Astrocyte (in vitro differentiated cells and primary cell): ENCODE measurements around the gene MRTFB. TPM values are rescaled to one million over a fixed set of nuclear protein-coding genes. Genes with fewer than 3 reads are reported as not detected.

Experiments used
- DNase-seq: peaks from one replicate; pipeline ENCODE4 v3.0.0-alpha.2; 2010; ENCODE audit warnings: low read depth
- FAIRE-seq: peaks from 2 replicates; lab custom pipeline; 2011; peaks lifted over from hg19 to GRCh38; lab: Jason Lieb, UNC
- H2AFZ ChIP-seq: 2 replicates; pipeline ENCODE4 v1.6.0; 2012; ENCODE audit warnings: low read depth, low read length, inconsistent platforms
- H3K27ac ChIP-seq: 2 replicates; pipeline ENCODE4 v1.5.1; 2011; ENCODE audit warnings: low read depth, low read length, inconsistent platforms
- H3K27me3 ChIP-seq: 2 replicates; pipeline ENCODE4 v1.6.0; 2011; ENCODE audit warnings: low read length, inconsistent platforms; ENCODE audit not compliant: insufficient read depth
- H3K36me3 ChIP-seq: 2 replicates; pipeline ENCODE4 v1.5.1; 2011; ENCODE audit warnings: low read length, inconsistent platforms; ENCODE audit not compliant: insufficient read depth
- H3K4me1 ChIP-seq: 2 replicates; pipeline ENCODE4 v1.5.1; 2011; ENCODE audit warnings: low read length, inconsistent platforms; ENCODE audit not compliant: insufficient read depth
- H3K4me2 ChIP-seq: 2 replicates; pipeline ENCODE4 v1.6.0; 2012; ENCODE audit warnings: low read length, inconsistent platforms
- H3K4me3 ChIP-seq: 2 replicates; pipeline ENCODE4 v1.5.1; 2011; ENCODE audit warnings: low read depth, mild to moderate bottlenecking, low read length, inconsistent platforms; ENCODE audit not compliant: insufficient read depth
- H3K79me2 ChIP-seq: 2 replicates; pipeline ENCODE4 v1.6.0; 2012; ENCODE audit warnings: mild to moderate bottlenecking, low read length, inconsistent platforms; ENCODE audit not compliant: insufficient read depth
- H3K9ac ChIP-seq: 2 replicates; pipeline ENCODE4 v1.6.0; 2012; ENCODE audit warnings: mild to moderate bottlenecking, low read length, inconsistent platforms
- H3K9me3 ChIP-seq: 2 replicates; pipeline ENCODE4 v1.5.1; 2012; ENCODE audit warnings: low read depth, mild to moderate bottlenecking, low read length, inconsistent platforms; ENCODE audit not compliant: insufficient read depth
- H4K20me1 ChIP-seq: 2 replicates; pipeline ENCODE4 v1.6.0; 2012; ENCODE audit warnings: low read length, inconsistent platforms; ENCODE audit not compliant: insufficient read depth
- H3K27ac Mint-ChIP-seq: one replicate; pipeline ENCODE4 v1.8.0; 2021; ENCODE audit warnings: mild to moderate bottlenecking, mixed read lengths; ENCODE audit not compliant: unreplicated experiment
- H3K27me3 Mint-ChIP-seq: one replicate; pipeline ENCODE4 v1.8.0; 2021; ENCODE audit warnings: low read depth, mixed read lengths; ENCODE audit not compliant: unreplicated experiment
- H3K36me3 Mint-ChIP-seq: one replicate; pipeline ENCODE4 v1.8.0; 2021; ENCODE audit warnings: low read depth, mixed read lengths; ENCODE audit not compliant: unreplicated experiment
- H3K4me1 Mint-ChIP-seq: one replicate; pipeline ENCODE4 v1.8.0; 2021; ENCODE audit warnings: low read depth, mixed read lengths; ENCODE audit not compliant: unreplicated experiment
- H3K4me3 Mint-ChIP-seq: one replicate; pipeline ENCODE4 v1.8.0; 2021; ENCODE audit warnings: mild to moderate bottlenecking, moderate library complexity, mixed read lengths; ENCODE audit not compliant: unreplicated experiment
- H3K9me3 Mint-ChIP-seq: one replicate; pipeline ENCODE4 v1.8.0; 2021; ENCODE audit warnings: mild to moderate bottlenecking, mixed read lengths; ENCODE audit not compliant: unreplicated experiment
- CTCF ChIP-seq: IDR thresholded peaks from 2 replicates; pipeline ENCODE4 v1.5.1; 2011; ENCODE audit warnings: low read depth, mild to moderate bottlenecking, inconsistent platforms, low read length, moderate library complexity; ENCODE audit not compliant: insufficient read depth
- EZH2 ChIP-seq: IDR thresholded peaks from 2 replicates; pipeline ENCODE4 v1.6.1; 2012; ENCODE audit warnings: mild to moderate bottlenecking, low read length, inconsistent platforms; ENCODE audit not compliant: insufficient read depth
- total RNA-seq: library from RNA; stranded (reverse); gene quantifications from 2 replicates; pipeline ENCODE4 v1.2.1, GENCODE V29; 2021

The MRTFB gene
- total RNA-seq, 1 donor from 2014 or later = 32.5 TPM

DNA sequence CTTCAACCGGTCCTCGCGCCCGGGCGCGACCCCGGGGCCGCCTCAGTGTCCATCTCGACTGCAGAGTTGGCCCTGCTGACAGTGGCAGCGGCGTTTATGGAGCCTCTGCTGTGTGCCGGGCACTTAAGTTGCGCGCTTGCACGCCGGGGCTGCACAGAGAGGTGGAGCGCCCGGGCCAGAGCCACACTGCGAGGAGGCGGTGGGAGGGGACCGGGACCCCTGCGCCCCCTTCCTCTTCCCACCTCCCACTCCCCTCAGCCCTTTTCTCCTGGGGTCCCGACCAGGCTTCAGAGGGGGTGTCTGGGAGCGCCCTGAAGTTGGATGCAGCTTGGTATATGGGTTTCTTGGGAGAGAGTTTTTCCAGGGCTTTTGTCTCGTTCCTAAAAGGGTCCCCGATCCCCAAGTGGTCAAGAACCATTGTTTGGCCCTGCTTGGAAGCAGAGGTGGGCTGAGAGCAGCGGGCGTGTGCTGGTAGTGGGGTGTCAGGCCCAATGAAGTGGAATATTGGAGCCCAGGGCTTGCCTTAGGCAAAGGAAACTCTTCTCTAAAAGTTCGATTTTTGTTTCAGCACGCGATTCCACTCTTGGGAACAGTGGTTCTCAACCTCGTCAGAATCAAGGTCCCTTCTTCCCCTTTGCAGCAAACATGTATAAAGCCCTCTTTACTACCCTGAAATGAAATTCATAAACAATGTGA lies 605 bp downstream of the MRTFB start:
- Mint-ChIP-seq H3K9me3 (no peaks in the 10 kb centered on the region), H3K27ac (no peak overlapping the region), H3K27me3 (no peaks in the 10 kb centered on the region), H3K36me3 (no peaks in the 10 kb centered on the region), H3K4me3 (peak overlapping the region; percentile 96), H3K4me1 (no peaks in the 10 kb centered on the region)
- DNase-seq (no peak), FAIRE-seq (no peak)
- TF ChIP-seq EZH2 = no peak
- no peak for TF ChIP-seq CTCF
- peak overlapping the region; percentile 95 for H3K9ac ChIP-seq
- H3K27me3 ChIP-seq = no peaks in the 10 kb centered on the region
- peak overlapping the region; percentile 99 for H3K4me2 ChIP-seq
- peak overlapping the region; percentile 74 for H3K27ac ChIP-seq
- H3K4me3 ChIP-seq = peak overlapping the region; percentile 89
- H2AFZ ChIP-seq = peak overlapping the region; percentile 100
- H4K20me1 ChIP-seq = no peaks in the 10 kb centered on the region
- no peaks in the 10 kb centered on the region for H3K9me3 ChIP-seq
- no peaks in the 10 kb centered on the region for H3K36me3 ChIP-seq
- H3K4me1 ChIP-seq = peaks cover 8% of the 10 kb centered on the region
- peaks cover 37% of the 10 kb centered on the region for H3K79me2 ChIP-seq

- H3K4me1 Mint-ChIP-seq = no peaks in the 10 kb centered on the region
- H4K20me1 ChIP-seq = no peaks in the 10 kb centered on the region
- no peaks in the 10 kb centered on the region for H3K27me3 ChIP-seq
- peaks cover 8% of the 10 kb centered on the region for H3K4me1 ChIP-seq
- no peak for TF ChIP-seq CTCF
- no peak for TF ChIP-seq EZH2
- peak overlapping the region; percentile 95 for H3K9ac ChIP-seq
- no peak for DNase-seq
- no peaks in the 10 kb centered on the region for H3K36me3 ChIP-seq
- H3K27ac ChIP-seq = no peak overlapping the region
- H3K9me3 Mint-ChIP-seq = no peaks in the 10 kb centered on the region
- peaks cover 37% of the 10 kb centered on the region for H3K79me2 ChIP-seq
- no peak overlapping the region for H3K27ac Mint-ChIP-seq
- H3K4me2 ChIP-seq = peak overlapping the region; percentile 99
- H3K9me3 ChIP-seq = no peaks in the 10 kb centered on the region
- no peaks in the 10 kb centered on the region for H3K27me3 Mint-ChIP-seq
- H3K4me3 Mint-ChIP-seq = peak overlapping the region; percentile 96
- no peak for FAIRE-seq
- no peaks in the 10 kb centered on the region for H3K36me3 Mint-ChIP-seq
- peak overlapping the region; percentile 89 for H3K4me3 ChIP-seq
- peak overlapping the region; percentile 100 for H2AFZ ChIP-seq
Measured at GRCh38 chr16:14072360-14072759, 1.2 kb downstream of the MRTFB start.

DNA sequence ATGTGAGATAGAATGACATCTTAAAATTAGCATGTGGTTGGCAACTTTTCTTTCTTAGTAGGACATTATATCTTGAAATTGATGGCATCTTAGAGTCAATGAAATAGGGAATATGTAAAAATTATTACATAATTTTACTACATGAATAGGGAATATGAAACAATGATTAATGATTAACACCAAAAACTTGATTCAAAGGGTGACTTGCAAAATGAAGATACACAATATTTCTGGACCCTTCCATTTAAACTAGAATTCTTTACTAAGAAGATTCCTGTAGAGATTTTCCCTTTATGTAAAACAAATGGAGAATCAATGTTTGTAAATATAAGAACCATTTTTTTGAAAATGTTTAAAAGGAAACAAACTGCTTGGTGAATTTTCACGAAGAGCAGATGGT lies 3.4 kb downstream of the MRTFB start:
- no peak overlapping the region for H3K27ac ChIP-seq
- H3K27me3 Mint-ChIP-seq = no peaks in the 10 kb centered on the region

More for the DNA sequence above, 3.4 kb downstream of the MRTFB start:
- H3K27ac Mint-ChIP-seq = no peak overlapping the region
- H3K4me2 ChIP-seq = no peak overlapping the region
- H3K9ac ChIP-seq = no peak overlapping the region
- no peaks in the 10 kb centered on the region for H3K36me3 ChIP-seq
- no peaks in the 10 kb centered on the region for H3K9me3 Mint-ChIP-seq
- DNase-seq = no peak
- no peaks in the 10 kb centered on the region for H3K27me3 ChIP-seq
- H2AFZ ChIP-seq = no peak overlapping the region
- no peaks in the 10 kb centered on the region for H3K4me1 Mint-ChIP-seq
- H3K36me3 Mint-ChIP-seq = no peaks in the 10 kb centered on the region
- H3K4me1 ChIP-seq = peaks cover 8% of the 10 kb centered on the region
- H4K20me1 ChIP-seq = peaks cover 8% of the 10 kb centered on the region
- peaks cover 42% of the 10 kb centered on the region for H3K79me2 ChIP-seq
- no peaks in the 10 kb centered on the region for H3K9me3 ChIP-seq
- no peak for FAIRE-seq
- H3K4me3 ChIP-seq = no peak overlapping the region
- TF ChIP-seq CTCF = no peak
- no peak overlapping the region for H3K4me3 Mint-ChIP-seq
